DOHH2 (cell line): ENCODE measurements around the gene DDIT4.
"Not testable (repeated sequence)": the region's sequence is repeated elsewhere in the genome, so short reads cannot be mapped to it uniquely, and the experiment has no call there.

Experiments
- EZH2phosphoT487 ChIP-seq: fragments of 200-600 bp; sonication (generic); IDR thresholded peaks from 2 replicates; pipeline ENCODE4 v1.6.1; 2017; ENCODE audit warnings: borderline replicate concordance, mild to moderate bottlenecking, antibody characterized with exemption, low read length, moderate library complexity, mixed read lengths
- TF ChIP-seq, protein P1 (sequence below): fragments of 200-600 bp; sonication (generic); IDR thresholded peaks from one replicate; pipeline ENCODE4 v1.5.1; 2014; ENCODE audit warnings: antibody characterized with exemption, mild to moderate bottlenecking, low read depth, low read length; ENCODE audit not compliant: poor library complexity, severe bottlenecking

DNA sequence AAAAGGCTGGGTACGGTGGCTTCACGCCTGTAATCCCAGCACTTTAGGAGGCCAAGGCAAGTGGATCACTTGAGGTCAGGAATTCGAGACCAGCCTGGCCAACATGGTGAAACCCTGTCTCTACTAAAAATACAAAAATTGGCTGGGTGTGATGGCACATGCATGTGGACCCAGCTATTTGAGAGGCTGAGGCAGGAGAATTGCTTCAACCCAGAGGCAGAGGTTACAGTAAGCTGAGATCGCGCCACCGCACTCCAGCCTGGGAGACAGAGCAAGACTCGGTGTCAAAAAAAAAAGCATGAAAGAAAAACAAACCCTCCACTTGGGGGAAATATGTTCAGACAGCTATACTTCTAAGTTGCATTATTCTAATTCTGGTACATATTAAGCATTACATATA lies 5.9 kb downstream of the DDIT4 start:
- TF ChIP-seq, protein P1, sequence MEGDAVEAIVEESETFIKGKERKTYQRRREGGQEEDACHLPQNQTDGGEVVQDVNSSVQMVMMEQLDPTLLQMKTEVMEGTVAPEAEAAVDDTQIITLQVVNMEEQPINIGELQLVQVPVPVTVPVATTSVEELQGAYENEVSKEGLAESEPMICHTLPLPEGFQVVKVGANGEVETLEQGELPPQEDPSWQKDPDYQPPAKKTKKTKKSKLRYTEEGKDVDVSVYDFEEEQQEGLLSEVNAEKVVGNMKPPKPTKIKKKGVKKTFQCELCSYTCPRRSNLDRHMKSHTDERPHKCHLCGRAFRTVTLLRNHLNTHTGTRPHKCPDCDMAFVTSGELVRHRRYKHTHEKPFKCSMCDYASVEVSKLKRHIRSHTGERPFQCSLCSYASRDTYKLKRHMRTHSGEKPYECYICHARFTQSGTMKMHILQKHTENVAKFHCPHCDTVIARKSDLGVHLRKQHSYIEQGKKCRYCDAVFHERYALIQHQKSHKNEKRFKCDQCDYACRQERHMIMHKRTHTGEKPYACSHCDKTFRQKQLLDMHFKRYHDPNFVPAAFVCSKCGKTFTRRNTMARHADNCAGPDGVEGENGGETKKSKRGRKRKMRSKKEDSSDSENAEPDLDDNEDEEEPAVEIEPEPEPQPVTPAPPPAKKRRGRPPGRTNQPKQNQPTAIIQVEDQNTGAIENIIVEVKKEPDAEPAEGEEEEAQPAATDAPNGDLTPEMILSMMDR: not testable (repeated sequence)
- not testable (repeated sequence) for TF ChIP-seq EZH2phosphoT487
